K562 (cell line): ENCODE data around the gene TMSB4X. TPM values are rescaled to one million over a fixed set of nuclear protein-coding genes. Genes with fewer than 3 reads are reported as not detected.

ENCODE experiments used
- CC2D1A ChIP-seq: fragments of 450-650 bp; IDR thresholded peaks from 2 replicates; pipeline ENCODE4 v1.6.1; 2017; ENCODE audit warnings: mild to moderate bottlenecking
- CREB3 ChIP-seq: fragments of 450-650 bp; conservative IDR thresholded peaks from 2 replicates; pipeline ENCODE4 v1.6.1; 2016; ENCODE audit warnings: missing genetic modification characterization, low read depth, mild to moderate bottlenecking, missing compliant biosample characterization, moderate library complexity
- ELF2 ChIP-seq: fragments of 250-450 bp; sonication (Bioruptor Pico); IDR thresholded peaks from 2 replicates; pipeline ENCODE4 v1.5.0; 2021; ENCODE audit warnings: mild to moderate bottlenecking
- FOXK2 ChIP-seq, 2 experiments: fragments of 450-650 bp; IDR thresholded peaks in 1 of 2; conservative IDR thresholded peaks in 1 of 2; 2 replicates each; pipeline ENCODE4 v1.6.1; 2016; ENCODE audit warnings: low read depth in 2 of 2, mild to moderate bottlenecking in 1 of 2
- KAT7 ChIP-seq: sonication (generic); formaldehyde crosslinking; IDR thresholded peaks from 2 replicates; pipeline ENCODE4 v1.8.0; 2022; ENCODE audit warnings: missing genetic modification reagents, mild to moderate bottlenecking, borderline replicate concordance
- KLF16 ChIP-seq: IDR thresholded peaks from 2 replicates; pipeline ENCODE4 v1.6.1; 2016; ENCODE audit warnings: antibody characterized with exemption
- RREB1 ChIP-seq: fragments of 250-450 bp; sonication (Bioruptor Pico); IDR thresholded peaks from 2 replicates; pipeline ENCODE4 v1.4.0; 2020
- SUPT5H ChIP-seq: fragments of 450-650 bp; IDR thresholded peaks from 2 replicates; pipeline ENCODE4 v1.6.1; 2016
- TBP ChIP-seq: optimal IDR thresholded peaks from 2 replicates; pipeline ENCODE3; 2011; ENCODE audit warnings: low read depth, low read length, improper control_type of control experiment
- TCF3 ChIP-seq: sonication (generic); formaldehyde crosslinking; IDR thresholded peaks from 2 replicates; pipeline ENCODE4 v1.4.0; 2020; ENCODE audit warnings: mild to moderate bottlenecking, missing genetic modification reagents
- ZBTB26 ChIP-seq: fragments of 450-650 bp; formaldehyde crosslinking; IDR thresholded peaks from 2 replicates; pipeline ENCODE4 v1.4.0; 2022; ENCODE audit warnings: missing genetic modification characterization
- ZBTB49 ChIP-seq: sonication (generic); formaldehyde crosslinking; IDR thresholded peaks from 2 replicates; pipeline ENCODE4 v1.8.0; 2022; ENCODE audit warnings: missing genetic modification reagents, mild to moderate bottlenecking, borderline replicate concordance
- ZNF133 ChIP-seq: fragments of 250-450 bp; sonication (Bioruptor Pico); IDR thresholded peaks from 2 replicates; pipeline ENCODE4 v1.4.0; 2020; ENCODE audit warnings: mild to moderate bottlenecking
- ZNF24 ChIP-seq: fragments of 450-650 bp; IDR thresholded peaks from 2 replicates; pipeline ENCODE4 v1.6.1; 2016
- ZNF316 ChIP-seq: fragments of 450-650 bp; IDR thresholded peaks from 2 replicates; pipeline ENCODE4 v1.6.1; 2016
- polyA plus RNA-seq, 8 experiments: library from polyadenylated mRNA; depleted of rRNA in 4 of 8; stranded (reverse) in 5 of 8; unstranded in 3 of 8; fragments of >200 nt; fragmentation: Nextera tagmentation in 2 of 8; fragmentation: Illumina TruSeq in 1 of 8; extraction: Ambion mirVana in 2 of 8; extraction: Trizol in 1 of 8; gene quantifications; 2 replicates each; pipeline versions ENCODE4 v1.2.1 to v1.2.3, GENCODE V29; 2011 to 2014; ENCODE audit warnings: inconsistent platforms in 1 of 8, missing spikeins in 1 of 8
- total RNA-seq, 7 experiments: library from RNA; depleted of rRNA in 6 of 7; stranded (reverse); fragments of >200 nt in 6 of 7; fragmentation: Illumina TruSeq in 2 of 7; extraction: Trizol in 2 of 7; gene quantifications; 2 replicates each; pipeline versions ENCODE4 v1.2.1 to v1.2.3, GENCODE V29; 2011 to 2021; ENCODE audit warnings: low replicate concordance in 1 of 7

TMSB4X gene
- total and polyA plus RNA-seq, 9 of the 15 experiments (the other 6 are each of a cell fraction or from before 2014, with no cell fraction given): 1,035 to 2,035 (median 1,529) TPM

GRCh38 chrX:12965131-12965940, 9.6 kb upstream of the TMSB4X start (continued):
- no peak for TF ChIP-seq ZNF133 (CRISPR knock-in tag)
- TF ChIP-seq TBP: peak; percentile 38
- TF ChIP-seq CC2D1A: no peak
- TF ChIP-seq KAT7 (CRISPR knock-in tag): no peak
- TF ChIP-seq ELF2 (CRISPR knock-in tag): no peak
- no peak for TF ChIP-seq ZBTB26
- TF ChIP-seq ZNF24: no peak
- no peak for TF ChIP-seq ZNF316
- TF ChIP-seq ZBTB49 (CRISPR knock-in tag): no peak
- TF ChIP-seq CREB3 (tag): 0 out of 2 replicates have a peak, but pooled peaks have one; percentile 14
- TF ChIP-seq RREB1: no peak
- no peak for TF ChIP-seq TCF3 (CRISPR knock-in tag)
- no peak; a peak in 1 of 4 replicates for TF ChIP-seq FOXK2 (conservative IDR thresholded peaks at IDR 0.05 in 1 of 2, IDR thresholded peaks at IDR 0.05 in 1 of 2; ENCODE audit: low read depth in 2 of 2)
- no peak for TF ChIP-seq KLF16
- peak; percentile 34 for TF ChIP-seq SUPT5H
